MM.1S (cell line): ENCODE data around the gene MYOCD.

Experiments
- EZH2 ChIP-seq: fragments of 300-600 bp; sonication (generic); optimal IDR thresholded peaks from 2 replicates; pipeline ENCODE3; 2017; ENCODE audit warnings: low read depth, mild to moderate bottlenecking, antibody characterized with exemption, low read length, mixed read lengths
- EZH2phosphoT487 ChIP-seq: fragments of 300-600 bp; sonication (generic); IDR thresholded peaks from 2 replicates; pipeline ENCODE4 v1.6.1; 2018; ENCODE audit warnings: antibody characterized with exemption, low read length
- TF ChIP-seq, protein P1 (sequence below): fragments of 300-600 bp; sonication (generic); IDR thresholded peaks from 2 replicates; pipeline ENCODE4 v1.5.1; 2016; ENCODE audit warnings: antibody characterized with exemption, low read length, mixed read lengths

GRCh38 chr17:12739500-12739899 lies 73.8 kb downstream of the MYOCD start:
- TF ChIP-seq, protein P1, sequence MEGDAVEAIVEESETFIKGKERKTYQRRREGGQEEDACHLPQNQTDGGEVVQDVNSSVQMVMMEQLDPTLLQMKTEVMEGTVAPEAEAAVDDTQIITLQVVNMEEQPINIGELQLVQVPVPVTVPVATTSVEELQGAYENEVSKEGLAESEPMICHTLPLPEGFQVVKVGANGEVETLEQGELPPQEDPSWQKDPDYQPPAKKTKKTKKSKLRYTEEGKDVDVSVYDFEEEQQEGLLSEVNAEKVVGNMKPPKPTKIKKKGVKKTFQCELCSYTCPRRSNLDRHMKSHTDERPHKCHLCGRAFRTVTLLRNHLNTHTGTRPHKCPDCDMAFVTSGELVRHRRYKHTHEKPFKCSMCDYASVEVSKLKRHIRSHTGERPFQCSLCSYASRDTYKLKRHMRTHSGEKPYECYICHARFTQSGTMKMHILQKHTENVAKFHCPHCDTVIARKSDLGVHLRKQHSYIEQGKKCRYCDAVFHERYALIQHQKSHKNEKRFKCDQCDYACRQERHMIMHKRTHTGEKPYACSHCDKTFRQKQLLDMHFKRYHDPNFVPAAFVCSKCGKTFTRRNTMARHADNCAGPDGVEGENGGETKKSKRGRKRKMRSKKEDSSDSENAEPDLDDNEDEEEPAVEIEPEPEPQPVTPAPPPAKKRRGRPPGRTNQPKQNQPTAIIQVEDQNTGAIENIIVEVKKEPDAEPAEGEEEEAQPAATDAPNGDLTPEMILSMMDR = no peak
- no peak for TF ChIP-seq EZH2phosphoT487
- TF ChIP-seq EZH2 = no peak
